BLaER1 treated with 17β-estradiol and CSF1 and Interleukin-3, amounts not matched to agents 10 nM and 100 nM (cell line): ENCODE data around the gene MTARC1.

Experiments
- H3K27ac ChIP-seq, 11 experiments: shearing (Covaris generic); formaldehyde crosslinking; 2 replicates each; pipeline ENCODE4 v1.8.1; 2022
- H3K27me3 ChIP-seq, 11 experiments: shearing (Covaris generic); formaldehyde crosslinking; 2 replicates each; pipeline ENCODE4 v1.8.1; 2022
- H3K36me3 ChIP-seq, 11 experiments: shearing (Covaris generic); formaldehyde crosslinking; 2 replicates each; pipeline ENCODE4 v1.8.1; 2022
- H3K4me1 ChIP-seq, 10 experiments: shearing (Covaris generic); formaldehyde crosslinking; 2 replicates each; pipeline ENCODE4 v1.8.1; 2022
- H3K4me2 ChIP-seq, 11 experiments: shearing (Covaris generic); formaldehyde crosslinking; 2 replicates each; pipeline ENCODE4 v1.8.1; 2022
- H3K4me3 ChIP-seq, 10 experiments: shearing (Covaris generic); formaldehyde crosslinking; 2 replicates each; pipeline ENCODE4 v1.8.1; 2022
- H3K9ac ChIP-seq, 11 experiments: shearing (Covaris generic); formaldehyde crosslinking; 2 replicates each; pipeline ENCODE4 v1.8.1; 2022
- H3K9me3 ChIP-seq, 11 experiments: shearing (Covaris generic); formaldehyde crosslinking; replicated peaks in 1 of 11; 2 replicates each; pipeline ENCODE4 v1.8.1; 2022
- H4K20me1 ChIP-seq, 11 experiments: shearing (Covaris generic); formaldehyde crosslinking; 2 replicates each; pipeline ENCODE4 v1.8.1; 2022
- Cebpa-rat ChIP-seq, 11 experiments: shearing (Covaris generic); IDR thresholded peaks; 2 replicates each; pipeline ENCODE4 v1.8.1; 2022

The MTARC1 gene

GRCh38 chr1:220783453-220783852, 3.3 kb upstream of the MTARC1 start:
- Histone ChIP-seq H3K9ac (no peak overlapping the region), H3K4me1 (peaks cover 0 to 13% (median 3%) of the 10 kb centered on the region in 10 experiments; a peak in 4 of 20 replicates), H4K20me1 (peaks cover 0 to 4% (median 0%) of the 10 kb centered on the region in 11 experiments; a peak in 1 of 22 replicates), H3K27ac (no peak overlapping the region), H3K9me3 (peaks cover 0 to 12% (median 4%) of the 10 kb centered on the region in 11 experiments; a peak in 6 of 22 replicates), H3K4me3 (no peak overlapping the region), H3K36me3 (no peaks in the 10 kb centered on the region), H3K4me2 (no peak overlapping the region), H3K27me3 (peaks cover 32 to 40% (median 36%) of the 10 kb centered on the region in 11 experiments)
- TF ChIP-seq Cebpa-rat (IDR thresholded peaks at IDR 0.05): no peak

GRCh38 chr1:220784751-220785150, 2.0 kb upstream of the MTARC1 start:
- no peak for TF ChIP-seq Cebpa-rat (IDR thresholded peaks at IDR 0.05)
- Histone ChIP-seq H3K4me1 (peaks cover 0 to 13% (median 3%) of the 10 kb centered on the region in 10 experiments; a peak in 4 of 20 replicates), H3K9me3 (peaks cover 0 to 12% (median 4%) of the 10 kb centered on the region in 11 experiments; a peak in 6 of 22 replicates), H3K9ac (no peak overlapping the region), H3K27ac (no peak overlapping the region), H3K4me3 (no peak overlapping the region), H3K27me3 (peaks cover 32 to 40% (median 36%) of the 10 kb centered on the region in 11 experiments), H3K4me2 (no peak overlapping the region), H4K20me1 (peaks cover 0 to 4% (median 0%) of the 10 kb centered on the region in 11 experiments; a peak in 1 of 22 replicates), H3K36me3 (no peaks in the 10 kb centered on the region)

GRCh38 chr1:220785166-220786056, 1.3 kb upstream of the MTARC1 start:
- H3K4me1 ChIP-seq: peaks cover 0 to 13% (median 4%) of the 10 kb centered on the region in 10 experiments; a peak in 5 of 20 replicates
- TF ChIP-seq Cebpa-rat (IDR thresholded peaks at IDR 0.05): no peak
- H3K36me3 ChIP-seq: no peaks in the 10 kb centered on the region
- H3K27ac ChIP-seq: no peak overlapping the region
- no peak overlapping the region for H3K4me3 ChIP-seq
- H3K9me3 ChIP-seq: peaks cover 0 to 12% (median 4%) of the 10 kb centered on the region in 11 experiments; a peak in 6 of 22 replicates
- no peak overlapping the region; a peak in 1 of 22 replicates for H3K9ac ChIP-seq
- H3K4me2 ChIP-seq: peak overlapping the region in 2 of 11 experiments; percentile 74 to 80; a peak in 5 of 22 replicates
- H4K20me1 ChIP-seq: peaks cover 0 to 4% (median 0%) of the 10 kb centered on the region in 11 experiments; a peak in 1 of 22 replicates
- H3K27me3 ChIP-seq: peaks cover 32 to 40% (median 36%) of the 10 kb centered on the region in 11 experiments

- Histone ChIP-seq H3K36me3 (no peaks in the 10 kb centered on the region), H3K27ac (no peak overlapping the region), H3K27me3 (peaks cover 32 to 40% (median 36%) of the 10 kb centered on the region in 11 experiments), H3K4me1 (peaks cover 0 to 17% (median 9%) of the 10 kb centered on the region in 10 experiments; a peak in 11 of 20 replicates), H4K20me1 (peaks cover 0 to 4% (median 0%) of the 10 kb centered on the region in 11 experiments; a peak in 1 of 22 replicates), H3K9me3 (peaks cover 0 to 12% (median 4%) of the 10 kb centered on the region in 11 experiments; a peak in 6 of 22 replicates), H3K4me2 (peak overlapping the region; percentile 69 to 89 (median 80)), H3K9ac (peak overlapping the region in 4 of 11 experiments; percentile 44 to 59 (median 50); a peak in 2 of 22 replicates), H3K4me3 (peak overlapping the region; percentile 41 to 66 (median 55); a peak in 15 of 20 replicates)
- TF ChIP-seq Cebpa-rat (IDR thresholded peaks at IDR 0.05): no peak
Observed at GRCh38 chr1:220786057-220786336, 716 bp upstream of the MTARC1 start.

- Histone ChIP-seq H3K9ac (peak overlapping the region in 10 of 11 experiments; percentile 18 to 59 (median 38); a peak in 12 of 22 replicates), H3K9me3 (peaks cover 0 to 12% (median 4%) of the 10 kb centered on the region in 11 experiments; a peak in 6 of 22 replicates), H3K4me3 (peak overlapping the region; percentile 41 to 66 (median 55)), H4K20me1 (peaks cover 0 to 4% (median 0%) of the 10 kb centered on the region in 11 experiments; a peak in 1 of 22 replicates), H3K27me3 (peaks cover 32 to 40% (median 36%) of the 10 kb centered on the region in 11 experiments), H3K27ac (no peak overlapping the region), H3K4me2 (peak overlapping the region; percentile 69 to 89 (median 80)), H3K4me1 (peaks cover 0 to 24% (median 16%) of the 10 kb centered on the region in 10 experiments; a peak in 14 of 20 replicates), H3K36me3 (no peaks in the 10 kb centered on the region)
- TF ChIP-seq Cebpa-rat (IDR thresholded peaks at IDR 0.05): no peak
Observed at GRCh38 chr1:220787069-220787619, 431 bp downstream of the MTARC1 start.

- Histone ChIP-seq H4K20me1 (peaks cover 0 to 4% (median 0%) of the 10 kb centered on the region in 11 experiments; a peak in 1 of 22 replicates), H3K9ac (no peak overlapping the region), H3K4me1 (peaks cover 0 to 24% (median 16%) of the 10 kb centered on the region in 10 experiments; a peak in 14 of 20 replicates), H3K9me3 (peaks cover 0 to 12% (median 4%) of the 10 kb centered on the region in 11 experiments; a peak in 6 of 22 replicates), H3K27ac (no peak overlapping the region), H3K4me3 (no peak overlapping the region), H3K27me3 (peaks cover 32 to 40% (median 36%) of the 10 kb centered on the region in 11 experiments), H3K4me2 (no peak overlapping the region), H3K36me3 (no peaks in the 10 kb centered on the region)
- no peak for TF ChIP-seq Cebpa-rat (IDR thresholded peaks at IDR 0.05)
Observed at GRCh38 chr1:220788900-220789299, 2.2 kb downstream of the MTARC1 start.

GRCh38 chr1:220789532-220790147, 2.9 kb downstream of the MTARC1 start:
- no peak overlapping the region for H3K4me3 ChIP-seq
- no peak overlapping the region for H3K27ac ChIP-seq
- H3K9ac ChIP-seq: no peak overlapping the region
- peaks cover 0 to 4% (median 0%) of the 10 kb centered on the region in 11 experiments; a peak in 1 of 22 replicates for H4K20me1 ChIP-seq
- H3K9me3 ChIP-seq: peaks cover 0 to 12% (median 4%) of the 10 kb centered on the region in 11 experiments; a peak in 6 of 22 replicates
- peaks cover 32 to 37% (median 36%) of the 10 kb centered on the region in 11 experiments for H3K27me3 ChIP-seq
- TF ChIP-seq Cebpa-rat (IDR thresholded peaks at IDR 0.05): peak in 2 of 11 experiments; percentile 36 to 40; a peak in 1 of 22 replicates
- peaks cover 0 to 24% (median 16%) of the 10 kb centered on the region in 10 experiments; a peak in 14 of 20 replicates for H3K4me1 ChIP-seq
- no peak overlapping the region for H3K4me2 ChIP-seq
- H3K36me3 ChIP-seq: no peaks in the 10 kb centered on the region

GRCh38 chr1:220791285-220791684, 4.6 kb downstream of the MTARC1 start:
- peaks cover 0 to 19% (median 13%) of the 10 kb centered on the region in 10 experiments; a peak in 14 of 20 replicates for H3K4me1 ChIP-seq
- peaks cover 0 to 12% (median 4%) of the 10 kb centered on the region in 11 experiments; a peak in 6 of 22 replicates for H3K9me3 ChIP-seq
- peaks cover 15 to 20% (median 19%) of the 10 kb centered on the region in 11 experiments for H3K27me3 ChIP-seq
- no peak overlapping the region for H3K27ac ChIP-seq
- H3K36me3 ChIP-seq: no peaks in the 10 kb centered on the region
- H3K9ac ChIP-seq: no peak overlapping the region
- TF ChIP-seq Cebpa-rat (IDR thresholded peaks at IDR 0.05): no peak
- H3K4me3 ChIP-seq: no peak overlapping the region
- peak overlapping the region in 8 of 11 experiments; percentile 0 to 46 (median 36); a peak in 14 of 22 replicates for H3K4me2 ChIP-seq
- peaks cover 0 to 4% (median 0%) of the 10 kb centered on the region in 11 experiments; a peak in 1 of 22 replicates for H4K20me1 ChIP-seq
